Stimulated activated memory B cell treated with anti-CD40 and anti-IgM and Interleukin-4, amounts not matched to agents 10 μg/mL and 1 μg/mL and 100 μg/mL, for 72 hours (primary cell): ENCODE data around the gene ASPHD1.
A peak's percentile ranks its signal among the peaks of the same experiment; 100 is the strongest.
"Not testable (repeated sequence)": the region's sequence is repeated elsewhere in the genome, so short reads cannot be mapped to it uniquely, and the experiment has no call there.

Experiments used
- ATAC-seq: fragments of 150-1000 bp; cut with Tn5 transposase; 2 replicates; pipeline ENCODE4 v1.10.0; 2021
- H3K27ac Mint-ChIP-seq: one replicate; pipeline ENCODE4 v1.8.0; 2022; ENCODE audit warnings: mild to moderate bottlenecking, mixed read lengths
- H3K27me3 Mint-ChIP-seq: one replicate; pipeline ENCODE4 v1.8.0; 2022; ENCODE audit warnings: mixed read lengths
- H3K36me3 Mint-ChIP-seq: one replicate; pipeline ENCODE4 v1.8.0; 2022; ENCODE audit warnings: mixed read lengths
- H3K4me1 Mint-ChIP-seq: one replicate; pipeline ENCODE4 v1.8.0; 2022; ENCODE audit warnings: mixed read lengths
- H3K4me3 Mint-ChIP-seq: one replicate; pipeline ENCODE4 v1.8.0; 2022; ENCODE audit warnings: mild to moderate bottlenecking, moderate library complexity, mixed read lengths
- H3K9me3 Mint-ChIP-seq: one replicate; pipeline ENCODE4 v1.8.0; 2022; ENCODE audit warnings: mixed read lengths

The ASPHD1 gene

DNA sequence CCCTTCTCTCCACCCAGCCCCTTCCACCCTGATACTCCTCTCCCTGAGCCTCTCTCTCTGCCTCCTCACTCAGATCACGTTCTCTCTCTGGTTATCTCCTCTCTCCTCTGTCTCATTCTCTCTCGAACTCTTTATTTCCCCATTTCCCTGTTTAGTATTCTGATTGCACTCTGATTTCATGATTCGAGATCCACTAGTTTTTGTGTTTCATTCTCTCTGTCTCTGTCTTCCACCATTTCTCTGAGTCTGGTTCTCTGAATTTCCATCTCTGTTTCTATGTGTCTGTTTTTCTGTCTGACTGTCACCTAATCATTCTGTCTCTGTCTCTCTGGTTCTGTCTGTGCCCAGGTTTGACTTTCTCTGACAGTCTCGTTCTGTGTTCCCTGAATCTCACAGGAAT, 3.0 kb upstream of the ASPHD1 start:
- Mint-ChIP-seq H3K9me3 (no peaks in the 10 kb centered on the region), H3K4me3 (no peak overlapping the region), H3K27ac (no peak overlapping the region), H3K27me3 (peaks cover 61% of the 10 kb centered on the region), H3K36me3 (no peaks in the 10 kb centered on the region), H3K4me1 (peaks cover 27% of the 10 kb centered on the region)
- ATAC-seq = no peak

DNA sequence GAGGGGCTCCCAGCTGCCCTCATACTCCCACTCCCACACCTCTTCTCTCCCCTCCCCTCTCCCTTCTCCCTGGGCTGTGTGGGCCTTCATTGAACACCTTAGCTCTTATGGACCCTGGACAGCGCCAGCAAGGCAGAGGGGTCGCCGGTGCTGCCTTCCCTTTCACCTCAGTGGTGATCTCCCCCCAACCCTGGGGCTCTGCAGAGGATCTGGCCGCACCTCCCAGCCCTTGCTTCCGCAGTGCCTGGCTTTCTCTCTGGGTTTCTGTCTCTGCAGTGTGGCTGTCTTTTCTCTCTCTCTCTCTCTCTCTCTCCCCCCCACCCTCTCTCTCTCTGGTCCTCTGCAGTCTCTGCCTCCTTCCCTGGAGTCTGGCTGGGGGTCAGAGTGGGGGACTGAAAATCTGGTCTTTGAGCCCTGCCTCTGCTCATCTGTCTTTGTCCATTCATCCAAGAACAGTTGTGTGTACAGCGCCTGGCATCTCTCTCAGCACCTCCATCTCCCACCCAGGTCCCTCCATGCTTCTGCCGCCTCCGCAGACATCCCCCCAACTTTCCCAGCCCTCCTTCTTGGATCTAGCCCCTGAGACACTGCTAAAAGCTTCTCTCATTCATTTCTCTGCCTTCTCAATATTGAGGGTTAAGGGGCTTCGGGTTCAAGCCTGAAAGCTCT, 2.0 kb upstream of the ASPHD1 start:
- H3K4me3 Mint-ChIP-seq = no peak overlapping the region
- H3K4me1 Mint-ChIP-seq = peaks cover 27% of the 10 kb centered on the region
- H3K36me3 Mint-ChIP-seq = no peaks in the 10 kb centered on the region
- H3K27me3 Mint-ChIP-seq = peaks cover 62% of the 10 kb centered on the region
- no peaks in the 10 kb centered on the region for H3K9me3 Mint-ChIP-seq
- no peak for ATAC-seq
- no peak overlapping the region for H3K27ac Mint-ChIP-seq

GRCh38 chr16:29898804-29899515, 1.3 kb upstream of the ASPHD1 start:
- Mint-ChIP-seq H3K4me1 (peaks cover 27% of the 10 kb centered on the region), H3K4me3 (no peak overlapping the region), H3K36me3 (no peaks in the 10 kb centered on the region), H3K27me3 (peaks cover 62% of the 10 kb centered on the region), H3K27ac (no peak overlapping the region), H3K9me3 (no peaks in the 10 kb centered on the region)
- no peak for ATAC-seq

DNA sequence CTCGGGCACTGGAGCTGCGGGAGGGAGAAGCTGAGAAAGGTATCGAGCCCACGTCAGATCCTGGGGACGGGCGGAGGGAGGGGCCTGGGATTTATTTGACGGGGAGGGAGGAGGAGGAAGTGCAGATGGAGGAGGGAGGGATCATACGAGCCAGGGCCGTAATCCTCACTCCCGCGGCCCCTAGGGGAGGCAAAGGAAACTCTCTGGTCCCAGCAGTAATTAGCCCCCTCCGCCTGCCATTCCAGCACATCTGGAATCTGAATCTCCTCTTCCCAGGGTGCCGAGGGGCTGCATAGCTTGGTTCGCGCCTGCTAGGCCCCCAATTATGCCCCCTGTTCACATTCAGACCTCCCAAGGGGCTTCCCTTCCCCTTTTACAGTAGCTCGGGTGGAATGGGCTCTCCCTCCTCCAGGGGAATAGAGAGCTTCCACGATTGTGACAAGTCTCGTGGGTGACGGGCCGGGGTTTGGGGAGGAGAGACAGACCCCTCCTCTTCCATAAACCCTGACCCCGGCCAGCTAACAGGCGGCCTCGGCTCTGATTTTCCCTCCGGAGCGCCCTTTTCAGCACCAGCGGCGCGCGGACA, 679 bp upstream of the ASPHD1 start, which contains the start of gene SEZ6L2:
SEZ6L2 (minus strand) TSS at position 35 of the 586 bp plus-strand sequence. CDS start 531 bp downstream, outside the sequence.
- H3K4me1 Mint-ChIP-seq = peaks cover 27% of the 10 kb centered on the region
- no peak for ATAC-seq
- peaks cover 62% of the 10 kb centered on the region for H3K27me3 Mint-ChIP-seq
- no peaks in the 10 kb centered on the region for H3K36me3 Mint-ChIP-seq
- peak within 1 kb of the TSS; percentile 72 for H3K4me3 Mint-ChIP-seq
- H3K9me3 Mint-ChIP-seq = no peaks in the 10 kb centered on the region
- H3K27ac Mint-ChIP-seq = no peak within 1 kb of the TSS

- peak overlapping the region; percentile 72 for H3K4me3 Mint-ChIP-seq
- H3K27me3 Mint-ChIP-seq = peaks cover 54% of the 10 kb centered on the region
- H3K27ac Mint-ChIP-seq = no peak overlapping the region
- H3K4me1 Mint-ChIP-seq = peaks cover 27% of the 10 kb centered on the region
- H3K9me3 Mint-ChIP-seq = no peaks in the 10 kb centered on the region
- no peaks in the 10 kb centered on the region for H3K36me3 Mint-ChIP-seq
- ATAC-seq = no peak
Measured at GRCh38 chr16:29900888-29901606, 759 bp downstream of the ASPHD1 start.

GRCh38 chr16:29901607-29901945, 1.3 kb downstream of the ASPHD1 start:
- Mint-ChIP-seq H3K4me3 (no peak overlapping the region), H3K27ac (no peak overlapping the region), H3K9me3 (no peaks in the 10 kb centered on the region), H3K36me3 (peaks cover 5% of the 10 kb centered on the region), H3K27me3 (peaks cover 49% of the 10 kb centered on the region), H3K4me1 (peaks cover 27% of the 10 kb centered on the region)
- ATAC-seq = no peak

GRCh38 chr16:29903590-29903989, 3.3 kb downstream of the ASPHD1 start:
- no peaks in the 10 kb centered on the region for H3K9me3 Mint-ChIP-seq
- no peak overlapping the region for H3K27ac Mint-ChIP-seq
- no peak overlapping the region for H3K4me3 Mint-ChIP-seq
- peaks cover 21% of the 10 kb centered on the region for H3K4me1 Mint-ChIP-seq
- ATAC-seq = no peak
- peaks cover 28% of the 10 kb centered on the region for H3K27me3 Mint-ChIP-seq
- H3K36me3 Mint-ChIP-seq = peaks cover 14% of the 10 kb centered on the region

DNA sequence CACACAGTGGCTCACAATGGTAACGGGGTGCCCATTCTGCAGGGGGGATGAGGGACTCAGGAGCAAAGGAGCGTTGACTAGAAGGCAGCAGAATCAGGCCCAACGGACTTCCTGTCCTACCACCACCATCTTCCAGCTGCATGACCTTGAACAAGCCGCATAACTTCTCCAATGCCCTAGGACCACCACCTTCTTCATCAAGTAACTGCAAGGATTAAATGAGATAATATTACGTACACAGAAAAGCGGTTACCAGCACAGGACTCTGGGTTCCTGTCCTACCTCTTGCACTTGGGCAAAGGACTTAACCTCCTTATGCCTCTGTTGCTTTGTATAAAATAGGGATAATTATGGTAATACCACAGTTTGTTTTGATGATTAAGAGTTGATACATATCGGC, 4.7 kb downstream of the ASPHD1 start:
- Mint-ChIP-seq H3K36me3 (peaks cover 19% of the 10 kb centered on the region), H3K4me1 (peaks cover 25% of the 10 kb centered on the region), H3K4me3 (no peak overlapping the region), H3K27ac (no peak overlapping the region), H3K9me3 (no peaks in the 10 kb centered on the region), H3K27me3 (peaks cover 20% of the 10 kb centered on the region)
- ATAC-seq = no peak

DNA sequence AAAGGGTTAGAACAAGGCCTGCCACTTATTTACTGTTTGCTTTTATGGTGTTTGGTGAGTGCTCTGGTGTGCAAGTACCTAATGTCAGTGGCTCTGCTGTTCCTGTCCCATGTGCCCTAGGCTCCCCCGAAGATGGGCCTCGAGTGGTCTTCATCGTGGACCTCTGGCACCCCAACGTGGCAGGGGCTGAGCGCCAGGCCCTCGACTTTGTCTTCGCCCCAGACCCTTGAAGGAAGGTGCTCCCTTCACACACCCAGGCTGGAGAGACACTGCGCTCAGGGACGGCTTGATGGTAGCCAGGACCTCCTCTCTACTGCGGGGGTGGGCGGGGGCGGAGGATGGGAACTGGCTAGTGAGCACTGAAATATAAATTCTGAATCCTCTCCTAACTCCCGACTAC, 5.4 kb downstream of the ASPHD1 start:
- no peak for ATAC-seq
- no peaks in the 10 kb centered on the region for H3K9me3 Mint-ChIP-seq
- H3K4me3 Mint-ChIP-seq = no peak overlapping the region
- H3K27me3 Mint-ChIP-seq = peaks cover 12% of the 10 kb centered on the region
- H3K27ac Mint-ChIP-seq = no peak overlapping the region
- peaks cover 19% of the 10 kb centered on the region for H3K36me3 Mint-ChIP-seq
- peaks cover 19% of the 10 kb centered on the region for H3K4me1 Mint-ChIP-seq

DNA sequence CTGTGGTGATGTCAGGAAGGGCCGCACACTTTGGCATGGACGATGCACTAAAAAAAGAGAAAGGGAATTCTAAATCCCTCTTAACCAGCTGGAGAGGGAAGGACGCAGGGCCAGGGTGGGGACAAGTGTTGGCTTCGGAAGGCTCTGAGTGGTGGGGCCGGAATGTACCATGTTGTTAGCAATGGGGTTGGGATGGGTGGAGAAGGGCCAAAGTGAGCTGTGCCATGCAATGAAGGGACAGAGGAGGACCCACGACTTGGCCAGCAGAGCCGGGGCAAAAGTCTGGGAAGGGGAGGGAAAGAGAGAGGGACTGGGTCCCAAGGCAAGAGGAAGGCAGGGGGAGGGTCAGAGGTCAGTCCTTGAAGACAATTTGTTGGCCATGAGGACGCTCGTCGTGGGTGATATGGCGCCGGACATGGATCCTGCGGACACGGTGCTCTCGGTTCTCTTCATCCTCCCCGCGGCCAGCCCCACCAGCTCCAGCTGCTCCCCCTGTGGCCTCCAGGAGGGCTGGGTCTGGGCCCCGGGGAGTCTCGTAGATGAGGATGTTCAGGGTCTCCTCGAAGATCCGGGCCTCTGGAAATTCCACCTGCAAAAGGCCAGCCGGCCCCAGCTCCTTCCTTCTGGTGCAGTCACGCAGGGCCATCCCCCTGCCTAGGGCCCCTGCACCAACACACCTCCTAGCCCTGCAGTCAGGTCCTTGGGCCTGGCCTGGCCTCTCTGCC, 6.4 kb downstream of the ASPHD1 start:
- Mint-ChIP-seq H3K4me1 (peaks cover 15% of the 10 kb centered on the region), H3K36me3 (peaks cover 19% of the 10 kb centered on the region), H3K4me3 (no peak overlapping the region), H3K27me3 (peaks cover 7% of the 10 kb centered on the region), H3K9me3 (no peaks in the 10 kb centered on the region), H3K27ac (no peak overlapping the region)
- no peak for ATAC-seq

- Mint-ChIP-seq H3K36me3 (peaks cover 24% of the 10 kb centered on the region), H3K9me3 (no peaks in the 10 kb centered on the region), H3K27ac (no peak overlapping the region), H3K4me3 (no peak overlapping the region), H3K27me3 (no peaks in the 10 kb centered on the region), H3K4me1 (peaks cover 15% of the 10 kb centered on the region)
- ATAC-seq = no peak
Measured at GRCh38 chr16:29907973-29908372, 7.7 kb downstream of the ASPHD1 start.

GRCh38 chr16:29908719-29909220, 8.5 kb downstream of the ASPHD1 start:
- no peak overlapping the region for H3K4me3 Mint-ChIP-seq
- H3K27me3 Mint-ChIP-seq = no peaks in the 10 kb centered on the region
- peaks cover 15% of the 10 kb centered on the region for H3K4me1 Mint-ChIP-seq
- no peaks in the 10 kb centered on the region for H3K9me3 Mint-ChIP-seq
- H3K36me3 Mint-ChIP-seq = peaks cover 32% of the 10 kb centered on the region
- no peak for ATAC-seq
- H3K27ac Mint-ChIP-seq = no peak overlapping the region

- ATAC-seq = no peak
- no peaks in the 10 kb centered on the region for H3K27me3 Mint-ChIP-seq
Measured at GRCh38 chr16:29909391-29909790, 9.1 kb downstream of the ASPHD1 start.

DNA sequence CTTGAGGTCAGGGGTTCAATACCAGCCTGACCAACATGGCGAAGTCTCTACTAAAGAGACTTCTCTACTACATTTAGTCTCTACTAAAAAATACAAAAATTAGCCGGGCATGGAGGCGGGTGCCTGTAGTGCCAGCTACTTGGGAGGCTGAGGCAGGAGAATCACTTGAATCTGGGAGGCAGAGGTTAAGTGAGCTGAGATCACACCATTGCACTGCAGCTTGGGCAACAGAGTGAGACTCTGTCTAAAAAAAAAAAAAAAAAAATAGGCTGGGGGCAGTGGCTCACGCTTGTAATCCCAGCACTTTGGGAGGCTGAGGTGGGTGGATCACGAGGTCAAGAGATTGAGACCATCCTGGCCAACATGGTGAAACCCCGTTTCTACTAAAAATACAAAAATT, 9.6 kb downstream of the ASPHD1 start:
- H3K27me3 Mint-ChIP-seq, ATAC-seq, H3K4me3 Mint-ChIP-seq, H3K9me3 Mint-ChIP-seq, H3K27ac Mint-ChIP-seq: not testable (repeated sequence)
- Mint-ChIP-seq H3K4me1 (peaks cover 15% of the 10 kb centered on the region), H3K36me3 (peaks cover 42% of the 10 kb centered on the region)

More at GRCh38 chr16:29909391-29909790, 9.1 kb downstream of the ASPHD1 start:
- Mint-ChIP-seq H3K36me3 (peaks cover 38% of the 10 kb centered on the region), H3K9me3 (no peaks in the 10 kb centered on the region), H3K4me1 (peaks cover 15% of the 10 kb centered on the region), H3K27ac (no peak overlapping the region), H3K4me3 (no peak overlapping the region)
